GM12878 (cell line): ENCODE measurements around the gene MIS12. TPM values are rescaled to one million over a fixed set of nuclear protein-coding genes. Genes with fewer than 3 reads are reported as not detected.

Experiments
- ATAC-seq: fragments of 200-7000 bp; cut with Tn5 transposase; 3 replicates; pipeline ENCODE4 v1.9.1; 2020; ENCODE audit warnings: mild to moderate bottlenecking, moderate library complexity
- BruUV-seq: library from RNA; stranded (reverse); fragments of 400-500 nt; replicated peaks from 2 replicates; lab custom pipeline; 2021; lab: Mats Ljungman, UMichigan
- CTCF ChIA-PET: fragments of 300-600 bp; sonication (Branson Sonifier 250); formaldehyde crosslinking; extraction: SDS; loops from one replicate; lab custom pipeline; 2021; ENCODE audit warnings: inconsistent platforms; lab: Yijun Ruan, JAX
- POLR2A ChIA-PET: fragments of 350-600 bp; formaldehyde crosslinking; extraction: SDS; loops from one replicate; lab custom pipeline; 2021; ENCODE audit warnings: inconsistent platforms; lab: Charles Lee
- RAD21 ChIA-PET: fragments of 300-600 bp; sonication (Branson Sonifier 250); formaldehyde crosslinking; loops from one replicate; lab custom pipeline; 2023; ENCODE audit warnings: antibody characterized with exemption; ENCODE audit not compliant: unreplicated experiment; lab: Charles Lee
- SMC1A ChIA-PET: fragments of 300-600 bp; sonication (Branson Sonifier 250); formaldehyde crosslinking; loops from one replicate; lab custom pipeline; 2023; ENCODE audit not compliant: unreplicated experiment, uncharacterized antibody; lab: Charles Lee
- DNase-seq: peaks from one replicate; pipeline ENCODE4 v3.0.0-alpha.2; 2011; ENCODE audit warnings: low read depth, low spot score
- FAIRE-seq: peaks from 3 replicates; lab custom pipeline; 2011; peaks lifted over from hg19 to GRCh38; lab: Jason Lieb, UNC
- H2AFZ ChIP-seq: 2 replicates; pipeline ENCODE4 v1.6.0; 2011; ENCODE audit warnings: low read depth, low read length, control low read depth; ENCODE audit not compliant: control insufficient read depth
- H3K27ac ChIP-seq: 2 replicates; pipeline ENCODE4 v1.5.1; 2011; ENCODE audit warnings: control low read depth; ENCODE audit not compliant: control insufficient read depth, insufficient read depth
- H3K27me3 ChIP-seq, 2 experiments: replicated peaks in 1 of 2; 2 replicates each; pipeline versions ENCODE4 v1.6.0 to v1.6.1; 2011; ENCODE audit warnings: low read length in 1 of 2; ENCODE audit not compliant: control insufficient read depth in 2 of 2, insufficient read depth in 2 of 2
- H3K36me3 ChIP-seq, 2 experiments: 2 replicates each; pipeline ENCODE4 v1.5.1; 2011; ENCODE audit warnings: low read length in 1 of 2; ENCODE audit not compliant: control insufficient read depth in 2 of 2, insufficient read depth in 2 of 2
- H3K4me1 ChIP-seq: 2 replicates; pipeline ENCODE4 v1.6.1; 2011; ENCODE audit warnings: mild to moderate bottlenecking, low read length, moderate library complexity, mixed read lengths; ENCODE audit not compliant: control insufficient read depth, insufficient read depth
- H3K4me2 ChIP-seq: 2 replicates; pipeline ENCODE4 v1.6.0; 2011; ENCODE audit warnings: control low read depth; ENCODE audit not compliant: control insufficient read depth, insufficient read depth
- H3K4me3 ChIP-seq: fragments of 200-600 bp; sonication (generic); 2 replicates; pipeline ENCODE4 v1.5.1; 2016
- H3K79me2 ChIP-seq: 2 replicates; pipeline ENCODE4 v1.6.0; 2011; ENCODE audit warnings: low read length; ENCODE audit not compliant: control insufficient read depth, insufficient read depth
- H3K9ac ChIP-seq: 2 replicates; pipeline ENCODE4 v1.8.0; 2011; ENCODE audit warnings: low read length, control low read depth, mixed read lengths; ENCODE audit not compliant: control insufficient read depth, insufficient read depth
- H3K9me3 ChIP-seq: replicated peaks from 3 replicates; pipeline ENCODE4 v1.5.1; 2011; ENCODE audit warnings: mild to moderate bottlenecking, low read length; ENCODE audit not compliant: control insufficient read depth, insufficient read depth
- H4K20me1 ChIP-seq: 2 replicates; pipeline ENCODE4 v1.6.0; 2011; ENCODE audit not compliant: control insufficient read depth, insufficient read depth
- ASH2L ChIP-seq: fragments of 300-600, 200-600 bp; sonication (generic); IDR thresholded peaks from 2 replicates; pipeline ENCODE4 v1.6.1; 2017; ENCODE audit warnings: low read depth, mild to moderate bottlenecking, borderline replicate concordance
- BRCA1 ChIP-seq: IDR thresholded peaks from 2 replicates; pipeline ENCODE4 v1.6.1; 2011; ENCODE audit warnings: low read depth, low read length, improper control_type of control experiment
- CBX5 ChIP-seq: sonication (generic); IDR thresholded peaks from 2 replicates; pipeline ENCODE4 v1.6.1; 2016; ENCODE audit warnings: low read depth, moderate library complexity, mild to moderate bottlenecking, inconsistent platforms
- CEBPB ChIP-seq, 2 experiments: fragments of 150-350 bp in 1 of 2; IDR thresholded peaks; 2 replicates each; pipeline ENCODE4 v1.6.1; 2012 to 2014; ENCODE audit warnings: low read depth in 2 of 2, low read length in 2 of 2, borderline replicate concordance in 1 of 2, inconsistent platforms in 1 of 2
- DPF2 ChIP-seq: fragments of 450-650 bp; IDR thresholded peaks from 2 replicates; pipeline ENCODE4 v1.6.1; 2017; ENCODE audit warnings: mild to moderate bottlenecking
- EZH2 ChIP-seq: IDR thresholded peaks from 2 replicates; pipeline ENCODE4 v1.6.1; 2012; ENCODE audit warnings: low read depth, mild to moderate bottlenecking, control low read depth, inconsistent platforms, low read length, borderline replicate concordance; ENCODE audit not compliant: control insufficient read depth
- MTA2 ChIP-seq: fragments of 450-650 bp; IDR thresholded peaks from 2 replicates; pipeline ENCODE4 v1.6.1; 2016; ENCODE audit warnings: low read depth, mild to moderate bottlenecking, moderate library complexity
- MXI1 ChIP-seq: fragments of 150-350 bp; IDR thresholded peaks from 2 replicates; pipeline ENCODE4 v1.6.1; 2011; ENCODE audit warnings: low read depth, mild to moderate bottlenecking, inconsistent platforms, low read length, improper control_type of control experiment
- NFYA ChIP-seq: IDR thresholded peaks from 2 replicates; pipeline ENCODE4 v1.6.1; 2011; ENCODE audit warnings: low read depth, mild to moderate bottlenecking, low read length, improper control_type of control experiment, borderline replicate concordance
- PAX8 ChIP-seq: fragments of 450-650 bp; IDR thresholded peaks from 2 replicates; pipeline ENCODE4 v1.6.1; 2017; ENCODE audit warnings: mild to moderate bottlenecking, moderate library complexity
- POLR2AphosphoS2 ChIP-seq: IDR thresholded peaks from 2 replicates; pipeline ENCODE4 v1.6.1; 2011; ENCODE audit warnings: low read depth, mild to moderate bottlenecking, low read length, improper control_type of control experiment, moderate library complexity
- POLR2AphosphoS5 ChIP-seq: IDR thresholded peaks from 2 replicates; pipeline ENCODE4 v1.6.1; 2011; ENCODE audit warnings: mild to moderate bottlenecking, low read length, inconsistent platforms
- POU2F2 ChIP-seq: IDR thresholded peaks from 3 replicates; pipeline ENCODE4 v1.6.1; 2011; ENCODE audit warnings: low read depth, mild to moderate bottlenecking, low read length, borderline replicate concordance
- SIN3A ChIP-seq: IDR thresholded peaks from 2 replicates; pipeline ENCODE4 v1.6.1; 2012; ENCODE audit warnings: low read depth, low read length, improper control_type of control experiment
- SMAD5 ChIP-seq: IDR thresholded peaks from 2 replicates; pipeline ENCODE4 v1.6.1; 2016; ENCODE audit warnings: antibody characterized with exemption, low read depth
- SP1 ChIP-seq: IDR thresholded peaks from one replicate; pipeline ENCODE4 v1.6.1; 2011; ENCODE audit warnings: low read depth, low read length
- STAT1 ChIP-seq: fragments of 450-650 bp; conservative IDR thresholded peaks from 2 replicates; pipeline ENCODE4 v1.6.1; 2014; ENCODE audit warnings: antibody characterized with exemption, mild to moderate bottlenecking
- WGBS: methylation state at CpG from one replicate; pipeline ENCODE4 v1.1.6; 2016; ENCODE audit warnings: low lambda C conversion rate; ENCODE audit not compliant: insufficient replicate concordance, insufficient coverage; ENCODE audit errors: missing lambda C conversion rate; 5-methylcytosine and 5-hydroxymethylcytosine counted together
- in situ Hi-C: fragments of 300-500 bp; cut with MboI; formaldehyde crosslinking; loops from 9 replicates; pipeline ENCODE4 v1.14.3; 2018; ENCODE audit warnings: mixed read lengths
- intact Hi-C: fragments of 100-400 bp; cut with micrococcal nuclease; formaldehyde crosslinking; loops from one replicate; pipeline ENCODE4 v1.14.2; 2022; ENCODE audit not compliant: unreplicated experiment
- polyA plus RNA-seq, 11 experiments: library from polyadenylated mRNA; depleted of rRNA in 4 of 11; unstranded in 6 of 11; stranded (reverse) in 5 of 11; fragments of >200 nt; fragmentation: Nextera tagmentation in 4 of 11; fragmentation: Illumina TruSeq in 1 of 11; extraction: Ambion mirVana in 4 of 11; extraction: Trizol in 1 of 11; gene quantifications; 1 replicate in 1 of 11; 2 replicates in 10 of 11; pipeline versions ENCODE4 v1.2.1 to v1.2.3, GENCODE V29; 2011 to 2016; ENCODE audit warnings: inconsistent platforms in 2 of 11, missing spikeins in 2 of 11, low read depth in 1 of 11
- total RNA-seq, 4 experiments: library from RNA; depleted of rRNA in 3 of 4; stranded (reverse); fragments of >200 nt in 3 of 4; fragmentation: Illumina TruSeq in 1 of 4; extraction: Trizol in 1 of 4; gene quantifications; 2 replicates each; pipeline versions ENCODE4 v1.2.1 to v1.2.3, GENCODE V29; 2013 to 2021
- TF ChIP-seq, protein P1 (sequence below): IDR thresholded peaks from 2 replicates; pipeline ENCODE4 v1.6.1; 2012; ENCODE audit warnings: low read depth, low read length, improper control_type of control experiment

The MIS12 gene
- total and polyA plus RNA-seq, 10 of the 15 experiments (the other 5 are each of a cell fraction or from before 2014, with no cell fraction given), result 19.8 to 34.2 (median 25.0) TPM

- DNase-seq, result no peak
- ChIA-PET CTCF (interaction anchor here (1.6 kb wide), 1 partner anchor 9 kb away, joined by 5 read pairs; no protein-coding TSS in a partner anchor), SMC1A (interaction anchor here (1.1 kb wide), 1 partner anchor 10 kb away, joined by 3 read pairs; no protein-coding TSS in a partner anchor), RAD21 (no interaction called here), POLR2A (no interaction called here)
- Histone ChIP-seq H2AFZ (no peak overlapping the region), H3K4me1 (no peaks in the 10 kb centered on the region), H3K4me3 (no peak overlapping the region), H3K9me3 (no peaks in the 10 kb centered on the region), H3K36me3 (peaks cover 1 to 14% of the 10 kb centered on the region in 2 experiments; a peak in 3 of 4 replicates), H3K27ac (no peak overlapping the region), H3K4me2 (no peak overlapping the region), H3K79me2 (no peaks in the 10 kb centered on the region), H3K9ac (no peak overlapping the region), H4K20me1 (no peaks in the 10 kb centered on the region), H3K27me3 (no peaks in the 10 kb centered on the region)
- in situ Hi-C loops, result no loop called here
- no peak for ATAC-seq
- no peak for TF ChIP-seq STAT1
- no peak for TF ChIP-seq PAX8
- no peak for TF ChIP-seq NFYA
- TF ChIP-seq MXI1, result no peak
- no peak for TF ChIP-seq CEBPB (IDR thresholded peaks at IDR 0.05; ENCODE audit: borderline replicate concordance in 1 of 2, low read depth in 2 of 2, low read length in 2 of 2)
- no peak for TF ChIP-seq SMAD5
- no TSS peak for BruUV-seq
- intact Hi-C loops, result no loop called here
- no peak for FAIRE-seq
- 90% methylated on average over 18 of the region's 18 CpGs for WGBS
Observed at GRCh38 chr17:5533486-5534315, 47.3 kb downstream of the MIS12 start.

- Histone ChIP-seq H3K4me2 (no peak overlapping the region), H3K4me3 (no peak overlapping the region), H3K79me2 (no peaks in the 10 kb centered on the region), H3K27me3 (no peaks in the 10 kb centered on the region), H3K9ac (no peak overlapping the region), H3K9me3 (no peaks in the 10 kb centered on the region), H3K27ac (no peak overlapping the region), H3K36me3 (peaks cover 1 to 18% of the 10 kb centered on the region in 2 experiments), H4K20me1 (no peaks in the 10 kb centered on the region), H3K4me1 (no peaks in the 10 kb centered on the region), H2AFZ (no peak overlapping the region)
- DNase-seq (no peak), ATAC-seq (no peak), FAIRE-seq (no peak)
- ChIA-PET CTCF (interaction anchor here (0.8 kb wide), 1 partner anchor 8 kb away, joined by 4 read pairs; no protein-coding TSS in a partner anchor), POLR2A (no interaction called here), SMC1A (no interaction called here), RAD21 (no interaction called here)
- no TSS peak for BruUV-seq
- intact Hi-C loops (no loop called here), in situ Hi-C loops (no loop called here)
- WGBS, result 93% methylated on average over 2 of the region's 2 CpGs
- TF ChIP-seq SIN3A (no peak), DPF2 (no peak), SMAD5 (no peak), EZH2 (no peak), SP1 (no peak), BRCA1 (no peak), POU2F2 (no peak), STAT1 (no peak), POLR2AphosphoS5 (no peak), ASH2L (no peak), MTA2 (no peak), POLR2AphosphoS2 (no peak), CBX5 (no peak)
- TF ChIP-seq, protein P1, sequence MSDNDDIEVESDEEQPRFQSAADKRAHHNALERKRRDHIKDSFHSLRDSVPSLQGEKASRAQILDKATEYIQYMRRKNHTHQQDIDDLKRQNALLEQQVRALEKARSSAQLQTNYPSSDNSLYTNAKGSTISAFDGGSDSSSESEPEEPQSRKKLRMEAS, result no peak
Observed at GRCh38 chr17:5535436-5535835, 49.1 kb downstream of the MIS12 start.
